ENCODE measurements around the gene ST3GAL3. TPM values are rescaled to one million over a fixed set of nuclear protein-coding genes. Genes with fewer than 3 reads are reported as not detected.

ST3GAL3 gene
- total and polyA plus RNA-seq, 2 of the 13 experiments (the other 11 are each of a cell fraction or from before 2014, with no cell fraction given): 5.1 to 8.1 TPM

DNA sequence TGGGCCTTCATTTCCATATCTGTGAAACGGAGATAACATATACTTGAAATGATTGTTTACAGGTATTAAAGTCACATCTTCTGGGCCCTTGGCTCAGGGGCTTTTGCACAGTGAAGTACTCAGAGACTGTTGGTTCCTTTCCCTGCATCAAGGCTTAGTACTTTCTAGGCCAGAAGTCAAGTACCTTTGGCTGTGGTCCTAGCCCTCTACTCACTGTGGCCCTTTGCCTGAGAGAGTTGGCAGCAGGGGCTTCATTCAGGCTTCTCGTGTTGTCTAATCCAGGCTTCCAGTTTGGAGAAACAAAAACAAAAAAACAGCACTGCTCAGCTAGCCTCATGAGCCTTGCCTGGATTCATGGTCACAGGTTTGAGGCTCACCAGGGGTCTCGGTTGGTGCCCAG, 254.4 kb downstream of the ST3GAL3 start:
- Histone ChIP-seq H3K27ac (ENCODE audit: extremely low read length, insufficient read depth, low read length) (no peak overlapping the region), H4K20me1 (ENCODE audit: insufficient read depth, low read length) (no peaks in the 10 kb centered on the region), H3K4me3 (replicated peaks in 1 of 3; ENCODE audit: insufficient read depth in 1 of 3, low read depth in 2 of 3, low read length in 3 of 3) (no peak overlapping the region), H3K4me1 (ENCODE audit: insufficient read depth, low read length) (no peaks in the 10 kb centered on the region), H3K27me3 (ENCODE audit: control insufficient read depth in 1 of 2, insufficient read depth in 2 of 2, low read length in 2 of 2) (no peaks in the 10 kb centered on the region), H3K9me3 (ENCODE audit: low read length) (no peaks in the 10 kb centered on the region), H3K36me3 (replicated peaks in 1 of 2; ENCODE audit: control insufficient read depth in 1 of 2, insufficient read depth in 2 of 2, low read length in 2 of 2) (peaks cover 7 to 21% of the 10 kb centered on the region in 2 experiments; a peak in 4 of 5 replicates), H3K9ac (ENCODE audit: insufficient read depth, low read depth, low read length) (no peak overlapping the region), H2AFZ (ENCODE audit: low read length) (no peak overlapping the region), H3K4me2 (ENCODE audit: low read depth, low read length) (no peak overlapping the region), H3K79me2 (ENCODE audit: insufficient read depth, low read length) (no peaks in the 10 kb centered on the region)
- in situ Hi-C loops (cut with HindIII; ENCODE audit: extremely low pct_ligation_motif_present, low pct_unique_long_range_greater_than_20kb): no loop called here
- ATAC-seq (no peak), FAIRE-seq (no peak), DNase-seq (ENCODE audit: low spot score) (no peak)
- no TSS peak for BruUV-seq (replicated peaks)
- intact Hi-C loops (cut with micrococcal nuclease; ENCODE audit: unreplicated experiment): no loop called here
- CTCF ChIA-PET (ENCODE audit: low intra/inter-chr PET ratio, low total read pairs): no interaction called here
- WGBS (ENCODE audit: low lambda C conversion rate): 94% methylated on average over 3 of the region's 3 CpGs
- POLR2A ChIA-PET: no interaction called here
- TF ChIP-seq IRF2 (CRISPR knock-in tag; IDR thresholded peaks at IDR 0.05): no peak
- no peak for TF ChIP-seq ZNF496 (CRISPR knock-in tag; IDR thresholded peaks at IDR 0.05; ENCODE audit: insufficient replicate concordance)
- TF ChIP-seq ZNF563 (CRISPR knock-in tag; IDR thresholded peaks at IDR 0.05): no peak
- TF ChIP-seq, protein P1, sequence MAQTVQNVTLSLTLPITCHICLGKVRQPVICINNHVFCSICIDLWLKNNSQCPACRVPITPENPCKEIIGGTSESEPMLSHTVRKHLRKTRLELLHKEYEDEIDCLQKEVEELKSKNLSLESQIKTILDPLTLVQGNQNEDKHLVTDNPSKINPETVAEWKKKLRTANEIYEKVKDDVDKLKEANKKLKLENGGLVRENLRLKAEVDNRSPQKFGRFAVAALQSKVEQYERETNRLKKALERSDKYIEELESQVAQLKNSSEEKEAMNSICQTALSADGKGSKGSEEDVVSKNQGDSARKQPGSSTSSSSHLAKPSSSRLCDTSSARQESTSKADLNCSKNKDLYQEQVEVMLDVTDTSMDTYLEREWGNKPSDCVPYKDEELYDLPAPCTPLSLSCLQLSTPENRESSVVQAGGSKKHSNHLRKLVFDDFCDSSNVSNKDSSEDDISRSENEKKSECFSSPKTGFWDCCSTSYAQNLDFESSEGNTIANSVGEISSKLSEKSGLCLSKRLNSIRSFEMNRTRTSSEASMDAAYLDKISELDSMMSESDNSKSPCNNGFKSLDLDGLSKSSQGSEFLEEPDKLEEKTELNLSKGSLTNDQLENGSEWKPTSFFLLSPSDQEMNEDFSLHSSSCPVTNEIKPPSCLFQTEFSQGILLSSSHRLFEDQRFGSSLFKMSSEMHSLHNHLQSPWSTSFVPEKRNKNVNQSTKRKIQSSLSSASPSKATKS (CRISPR knock-in tag; IDR thresholded peaks at IDR 0.05): no peak
- TF ChIP-seq, protein P2, sequence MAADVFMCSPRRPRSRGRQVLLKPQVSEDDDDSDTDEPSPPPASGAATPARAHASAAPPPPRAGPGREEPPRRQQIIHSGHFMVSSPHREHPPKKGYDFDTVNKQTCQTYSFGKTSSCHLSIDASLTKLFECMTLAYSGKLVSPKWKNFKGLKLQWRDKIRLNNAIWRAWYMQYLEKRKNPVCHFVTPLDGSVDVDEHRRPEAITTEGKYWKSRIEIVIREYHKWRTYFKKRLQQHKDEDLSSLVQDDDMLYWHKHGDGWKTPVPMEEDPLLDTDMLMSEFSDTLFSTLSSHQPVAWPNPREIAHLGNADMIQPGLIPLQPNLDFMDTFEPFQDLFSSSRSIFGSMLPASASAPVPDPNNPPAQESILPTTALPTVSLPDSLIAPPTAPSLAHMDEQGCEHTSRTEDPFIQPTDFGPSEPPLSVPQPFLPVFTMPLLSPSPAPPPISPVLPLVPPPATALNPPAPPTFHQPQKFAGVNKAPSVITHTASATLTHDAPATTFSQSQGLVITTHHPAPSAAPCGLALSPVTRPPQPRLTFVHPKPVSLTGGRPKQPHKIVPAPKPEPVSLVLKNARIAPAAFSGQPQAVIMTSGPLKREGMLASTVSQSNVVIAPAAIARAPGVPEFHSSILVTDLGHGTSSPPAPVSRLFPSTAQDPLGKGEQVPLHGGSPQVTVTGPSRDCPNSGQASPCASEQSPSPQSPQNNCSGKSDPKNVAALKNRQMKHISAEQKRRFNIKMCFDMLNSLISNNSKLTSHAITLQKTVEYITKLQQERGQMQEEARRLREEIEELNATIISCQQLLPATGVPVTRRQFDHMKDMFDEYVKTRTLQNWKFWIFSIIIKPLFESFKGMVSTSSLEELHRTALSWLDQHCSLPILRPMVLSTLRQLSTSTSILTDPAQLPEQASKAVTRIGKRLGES (CRISPR knock-in tag; IDR thresholded peaks at IDR 0.05; ENCODE audit: borderline replicate concordance): no peak
- no peak for TF ChIP-seq ARHGAP35 (CRISPR knock-in tag; IDR thresholded peaks at IDR 0.05; ENCODE audit: borderline replicate concordance)
- no peak for TF ChIP-seq NKX3-1 (CRISPR knock-in tag; IDR thresholded peaks at IDR 0.05)
- TF ChIP-seq MAZ (IDR thresholded peaks at IDR 0.05; ENCODE audit: borderline replicate concordance, low read depth, low read length): no peak
- TF ChIP-seq MAZ (CRISPR knock-in tag; IDR thresholded peaks at IDR 0.05; ENCODE audit: low read depth): no peak
- no peak for TF ChIP-seq ZFYVE20 (CRISPR knock-in tag; IDR thresholded peaks at IDR 0.05; ENCODE audit: borderline replicate concordance, low read depth)
- TF ChIP-seq ZNF839 (CRISPR knock-in tag; IDR thresholded peaks at IDR 0.05; ENCODE audit: borderline replicate concordance): no peak
- TF ChIP-seq ZNF883 (CRISPR knock-in tag; IDR thresholded peaks at IDR 0.05; ENCODE audit: not compliant biosample characterization): no peak
- TF ChIP-seq ZNF629 (CRISPR knock-in tag; conservative IDR thresholded peaks at IDR 0.05): no peak
- TF ChIP-seq, protein P3, sequence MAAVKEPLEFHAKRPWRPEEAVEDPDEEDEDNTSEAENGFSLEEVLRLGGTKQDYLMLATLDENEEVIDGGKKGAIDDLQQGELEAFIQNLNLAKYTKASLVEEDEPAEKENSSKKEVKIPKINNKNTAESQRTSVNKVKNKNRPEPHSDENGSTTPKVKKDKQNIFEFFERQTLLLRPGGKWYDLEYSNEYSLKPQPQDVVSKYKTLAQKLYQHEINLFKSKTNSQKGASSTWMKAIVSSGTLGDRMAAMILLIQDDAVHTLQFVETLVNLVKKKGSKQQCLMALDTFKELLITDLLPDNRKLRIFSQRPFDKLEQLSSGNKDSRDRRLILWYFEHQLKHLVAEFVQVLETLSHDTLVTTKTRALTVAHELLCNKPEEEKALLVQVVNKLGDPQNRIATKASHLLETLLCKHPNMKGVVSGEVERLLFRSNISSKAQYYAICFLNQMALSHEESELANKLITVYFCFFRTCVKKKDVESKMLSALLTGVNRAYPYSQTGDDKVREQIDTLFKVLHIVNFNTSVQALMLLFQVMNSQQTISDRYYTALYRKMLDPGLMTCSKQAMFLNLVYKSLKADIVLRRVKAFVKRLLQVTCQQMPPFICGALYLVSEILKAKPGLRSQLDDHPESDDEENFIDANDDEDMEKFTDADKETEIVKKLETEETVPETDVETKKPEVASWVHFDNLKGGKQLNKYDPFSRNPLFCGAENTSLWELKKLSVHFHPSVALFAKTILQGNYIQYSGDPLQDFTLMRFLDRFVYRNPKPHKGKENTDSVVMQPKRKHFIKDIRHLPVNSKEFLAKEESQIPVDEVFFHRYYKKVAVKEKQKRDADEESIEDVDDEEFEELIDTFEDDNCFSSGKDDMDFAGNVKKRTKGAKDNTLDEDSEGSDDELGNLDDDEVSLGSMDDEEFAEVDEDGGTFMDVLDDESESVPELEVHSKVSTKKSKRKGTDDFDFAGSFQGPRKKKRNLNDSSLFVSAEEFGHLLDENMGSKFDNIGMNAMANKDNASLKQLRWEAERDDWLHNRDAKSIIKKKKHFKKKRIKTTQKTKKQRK (IDR thresholded peaks at IDR 0.05; ENCODE audit: low read length): no peak
- no peak for TF ChIP-seq FOXK2 (IDR thresholded peaks at IDR 0.05)

Data from HepG2 (cell line).